B cell (primary cell): ENCODE measurements around the gene NKAIN2. TPM values are rescaled to one million over a fixed set of nuclear protein-coding genes. Genes with fewer than 3 reads are reported as not detected.

Experiments
- ATAC-seq: fragments of 200-7000 bp; cut with Tn5 transposase; one replicate; pipeline ENCODE4 v1.10.0; 2021; ENCODE audit warnings: low read depth, mild to moderate bottlenecking, moderate number of reproducible peaks, moderate library complexity
- CTCF ChIA-PET: fragments of 350-600 bp; sonication (Branson Sonifier 250); formaldehyde crosslinking; loops from one replicate; lab custom pipeline; 2021; ENCODE audit warnings: antibody characterized with exemption, inconsistent platforms; lab: Charles Lee
- POLR2A ChIA-PET: fragments of 350-600 bp; sonication (Branson Sonifier 250); formaldehyde crosslinking; loops from one replicate; lab custom pipeline; 2021; ENCODE audit warnings: antibody characterized with exemption; lab: Charles Lee
- DNase-seq: peaks from one replicate; pipeline ENCODE4 v3.0.0; 2013
- H2AFZ ChIP-seq: 2 replicates; pipeline ENCODE4 v1.6.1; 2012; ENCODE audit warnings: mild to moderate bottlenecking, low read depth, low read length; ENCODE audit not compliant: insufficient read depth, poor library complexity, severe bottlenecking
- H3K27ac ChIP-seq, 2 donors: 1 replicate in 1 of 2; 2 replicates in 1 of 2; pipeline ENCODE4 v1.5.1; 2012 to 2013; ENCODE audit warnings: low read length in 2 of 2, mild to moderate bottlenecking in 2 of 2, moderate library complexity in 1 of 2
- H3K27me3 ChIP-seq, 4 experiments: fragments of 200-600 bp in 1 of 4; sonication (generic) in 1 of 4; replicated peaks in 1 of 4; 1 replicate in 2 of 4; 2 replicates in 2 of 4; pipeline versions ENCODE4 v1.6.1 to v1.7.0; 2013 to 2016; ENCODE audit warnings: low read length in 3 of 4, mild to moderate bottlenecking in 2 of 4, mixed read lengths in 1 of 4, moderate library complexity in 1 of 4; ENCODE audit not compliant: insufficient read depth in 4 of 4, control insufficient read depth in 3 of 4; ENCODE audit errors: control extremely low read depth in 1 of 4
- H3K36me3 ChIP-seq, 2 experiments: replicated peaks in 1 of 2; 1 replicate in 1 of 2; 2 replicates in 1 of 2; pipeline versions ENCODE4 v1.6.1 to v1.7.1; 2013; ENCODE audit warnings: low read length in 1 of 2; ENCODE audit not compliant: insufficient read depth in 2 of 2, control insufficient read depth in 1 of 2; ENCODE audit errors: control extremely low read depth in 1 of 2, extremely low read depth in 1 of 2
- H3K4me1 ChIP-seq, 2 donors: fragments of 200-600 bp in 1 of 2; sonication (generic) in 1 of 2; 1 replicate in 1 of 2; 2 replicates in 1 of 2; pipeline versions ENCODE4 v1.5.1 to v1.6.1; 2013 to 2017; ENCODE audit warnings: low read length in 2 of 2; ENCODE audit not compliant: control insufficient read depth in 2 of 2, insufficient read depth in 2 of 2
- H3K4me2 ChIP-seq: replicated peaks from 2 replicates; pipeline ENCODE3; 2012; ENCODE audit warnings: mild to moderate bottlenecking, low read depth, low read length; ENCODE audit not compliant: poor library complexity, severe bottlenecking
- H3K4me3 ChIP-seq, 5 experiments: fragments of 200-600 bp in 1 of 5; sonication (generic) in 1 of 5; 1 replicate in 3 of 5; 2 replicates in 2 of 5; pipeline versions ENCODE4 v1.5.1 to v1.7.0; 2011 to 2016; ENCODE audit warnings: low read length in 4 of 5, mild to moderate bottlenecking in 4 of 5, low read depth in 2 of 5, control low read depth in 1 of 5, moderate library complexity in 1 of 5; ENCODE audit not compliant: insufficient read depth in 1 of 5; ENCODE audit errors: control extremely low read depth in 1 of 5, extremely low read depth in 1 of 5
- H3K79me2 ChIP-seq: fragments of 200-600 bp; sonication (generic); one replicate; pipeline ENCODE4 v1.6.0; 2016; ENCODE audit warnings: low read length; ENCODE audit not compliant: control insufficient read depth, insufficient read depth
- H3K9ac ChIP-seq: fragments of 200-600 bp; sonication (generic); 2 replicates; pipeline ENCODE4 v1.6.1; 2017; ENCODE audit warnings: mild to moderate bottlenecking, low read length, moderate library complexity
- H3K9me3 ChIP-seq, 3 donors: one replicate each; pipeline versions ENCODE4 v1.6.1 to v1.7.1; 2013; ENCODE audit warnings: low read length in 2 of 3; ENCODE audit not compliant: control insufficient read depth in 2 of 3, insufficient read depth in 1 of 3; ENCODE audit errors: control extremely low read depth in 1 of 3
- H4K20me1 ChIP-seq: 2 replicates; pipeline ENCODE4 v1.6.0; 2012; ENCODE audit warnings: mild to moderate bottlenecking, low read length; ENCODE audit not compliant: insufficient read depth, control insufficient read depth, poor library complexity, severe bottlenecking
- H3K27ac Mint-ChIP-seq: one replicate; pipeline ENCODE4 v1.8.0; 2021; ENCODE audit warnings: mixed read lengths
- H3K27me3 Mint-ChIP-seq: one replicate; pipeline ENCODE4 v1.8.0; 2021; ENCODE audit warnings: mixed read lengths
- H3K4me1 Mint-ChIP-seq: one replicate; pipeline ENCODE4 v1.8.0; 2021; ENCODE audit warnings: mixed read lengths
- H3K4me3 Mint-ChIP-seq: one replicate; pipeline ENCODE4 v1.8.0; 2021; ENCODE audit warnings: mixed read lengths
- H3K9me3 Mint-ChIP-seq: one replicate; pipeline ENCODE4 v1.8.0; 2022; ENCODE audit warnings: mixed read lengths; ENCODE audit not compliant: insufficient read depth
- CTCF ChIP-seq: fragments of 200-600 bp; IDR thresholded peaks from one replicate; pipeline ENCODE4 v1.8.0; 2022; ENCODE audit warnings: antibody characterized with exemption, mild to moderate bottlenecking
- EZH2 ChIP-seq: IDR thresholded peaks from 2 replicates; pipeline ENCODE4 v1.6.1; 2012; ENCODE audit warnings: borderline replicate concordance, low read depth, mild to moderate bottlenecking, moderate library complexity, low read length; ENCODE audit not compliant: insufficient read depth, poor library complexity, severe bottlenecking
- WGBS: methylation state at CpG from one replicate; pipeline ENCODE4 v1.1.5; 2013; ENCODE audit warnings: missing lambda C conversion rate; ENCODE audit not compliant: insufficient coverage; 5-methylcytosine and 5-hydroxymethylcytosine counted together
- intact Hi-C: fragments of 100-400 bp; cut with micrococcal nuclease; formaldehyde crosslinking; loops from one replicate; pipeline ENCODE4 v1.10.0; 2022
- polyA plus RNA-seq: library from polyadenylated mRNA; depleted of rRNA; stranded (reverse); fragments of >200 nt; gene quantifications from 2 replicates; pipeline ENCODE4 v1.2.3, GENCODE V29; 2012
- total RNA-seq, 2 donors: library from RNA; stranded (reverse); fragments of 120-200 nt in 1 of 2; gene quantifications; 1 replicate in 1 of 2; 2 replicates in 1 of 2; pipeline versions ENCODE4 v1.2.3 to v1.2.4, GENCODE V29; 2013 to 2022

The NKAIN2 gene
- total and polyA plus RNA-seq, 2 donors (not counting 1 experiment from before 2014, with no cell fraction given) = not detected

- intact Hi-C loops = no loop called here
Observed at GRCh38 chr6:124066269-124066668, 262.6 kb downstream of the NKAIN2 start.

GRCh38 chr6:124066946-124067552, 263.4 kb downstream of the NKAIN2 start:
- Histone ChIP-seq H3K9me3 (no peaks in the 10 kb centered on the region), H3K4me1 (no peaks in the 10 kb centered on the region), H3K27ac (no peak overlapping the region), H2AFZ (no peak overlapping the region), H3K27me3 (no peaks in the 10 kb centered on the region), H3K4me3 (no peak overlapping the region), H3K9ac (no peak overlapping the region), H4K20me1 (no peaks in the 10 kb centered on the region), H3K79me2 (no peaks in the 10 kb centered on the region), H3K4me2 (no peak overlapping the region), H3K36me3 (no peaks in the 10 kb centered on the region)
- 53% methylated on average over 2 of the region's 6 CpGs for WGBS
- H3K4me1 Mint-ChIP-seq = no peaks in the 10 kb centered on the region
- H3K27ac Mint-ChIP-seq = no peak overlapping the region
- CTCF ChIA-PET = no interaction called here
- POLR2A ChIA-PET = no interaction called here
- TF ChIP-seq EZH2 = no peak
- TF ChIP-seq CTCF = no peak
- intact Hi-C loops = no loop called here
- no peaks in the 10 kb centered on the region for H3K27me3 Mint-ChIP-seq
- ATAC-seq (no peak), DNase-seq (no peak)
- H3K4me3 Mint-ChIP-seq = no peak overlapping the region
- peaks cover 3% of the 10 kb centered on the region for H3K9me3 Mint-ChIP-seq

More at GRCh38 chr6:124066269-124066668, 262.6 kb downstream of the NKAIN2 start:
- Mint-ChIP-seq H3K27ac (no peak overlapping the region), H3K4me1 (no peaks in the 10 kb centered on the region), H3K9me3 (no peaks in the 10 kb centered on the region), H3K27me3 (no peaks in the 10 kb centered on the region), H3K4me3 (no peak overlapping the region)
- TF ChIP-seq EZH2 (no peak), CTCF (no peak)
- Histone ChIP-seq H3K4me3 (no peak overlapping the region), H3K4me1 (no peaks in the 10 kb centered on the region), H3K36me3 (no peaks in the 10 kb centered on the region), H3K9ac (no peak overlapping the region), H3K27me3 (no peaks in the 10 kb centered on the region), H3K4me2 (no peak overlapping the region), H3K79me2 (no peaks in the 10 kb centered on the region), H4K20me1 (no peaks in the 10 kb centered on the region), H2AFZ (no peak overlapping the region), H3K9me3 (no peaks in the 10 kb centered on the region), H3K27ac (no peak overlapping the region)
- no peak for ATAC-seq
- no peak for DNase-seq
- ChIA-PET CTCF (no interaction called here), POLR2A (no interaction called here)
